K562 (cell line): Measurements from ENCODE around the gene AHI1. TPM values are rescaled to one million over a fixed set of nuclear protein-coding genes. Genes with fewer than 3 reads are reported as not detected.

Source experiments
- ATAC-seq: fragments of 200-7000 bp; cut with Tn5 transposase; 3 replicates; pipeline ENCODE4 v1.9.1; 2020; ENCODE audit warnings: moderate library complexity
- BruUV-seq: library from RNA; stranded (reverse); fragments of 400-500 nt; replicated peaks from 2 replicates; lab custom pipeline; 2021; lab: Mats Ljungman, UMichigan
- CTCF ChIA-PET: fragments of 300-600 bp; formaldehyde crosslinking; extraction: SDS; loops from one replicate; lab custom pipeline; 2021; ENCODE audit warnings: low intra/inter-chr PET ratio; lab: Yijun Ruan, JAX
- POLR2A ChIA-PET: fragments of 300-600, 350-650 bp; sonication (Branson Sonifier 250); formaldehyde crosslinking; extraction: SDS; loops from one replicate; lab custom pipeline; 2021; ENCODE audit warnings: antibody characterized with exemption, inconsistent platforms; lab: Yijun Ruan, JAX
- DNase-seq, 4 experiments: peaks; one replicate each; pipeline versions ENCODE4 v3.0.0 to v3.0.0-alpha.2; 2011 to 2018; ENCODE audit warnings: low spot score in 3 of 4, mixed read lengths in 3 of 4; ENCODE audit errors: extremely low read depth in 1 of 4
- FAIRE-seq: peaks from 2 replicates; lab custom pipeline; 2011; peaks lifted over from hg19 to GRCh38; lab: Jason Lieb, UNC
- H2AFZ ChIP-seq: 2 replicates; pipeline ENCODE4 v1.6.0; 2011; ENCODE audit warnings: low read depth, low read length, control low read depth, inconsistent platforms
- H3K27ac ChIP-seq: fragments of 200-600 bp; 3 replicates; pipeline ENCODE4 v1.8.0; 2011; ENCODE audit warnings: low read depth, mild to moderate bottlenecking, control low read depth, inconsistent platforms, low read length, moderate library complexity, mixed read lengths; ENCODE audit errors: extremely low read depth
- H3K27me3 ChIP-seq, 2 experiments: fragments of 300-600 bp in 1 of 2; 2 replicates in 1 of 2; 3 replicates in 1 of 2; pipeline versions ENCODE4 v1.6.0 to v1.8.0; 2011; ENCODE audit warnings: inconsistent platforms in 2 of 2, low read length in 2 of 2, mild to moderate bottlenecking in 1 of 2, mixed read lengths in 1 of 2, moderate library complexity in 1 of 2; ENCODE audit not compliant: control insufficient read depth in 2 of 2, insufficient read depth in 2 of 2
- H3K36me3 ChIP-seq: fragments of 300-600 bp; 3 replicates; pipeline ENCODE4 v1.8.0; 2011; ENCODE audit warnings: mild to moderate bottlenecking, low read length, inconsistent platforms; ENCODE audit not compliant: control insufficient read depth, insufficient read depth
- H3K4me1 ChIP-seq, 2 experiments: fragments of 200-600 bp in 1 of 2; replicated peaks in 1 of 2; 2 replicates in 1 of 2; 3 replicates in 1 of 2; pipeline versions ENCODE4 v1.5.1 to v1.8.0; 2011; ENCODE audit warnings: inconsistent platforms in 2 of 2, low read length in 2 of 2, mild to moderate bottlenecking in 1 of 2, mixed read lengths in 1 of 2, moderate library complexity in 1 of 2; ENCODE audit not compliant: control insufficient read depth in 2 of 2, insufficient read depth in 2 of 2
- H3K4me2 ChIP-seq: 2 replicates; pipeline ENCODE4 v1.6.1; 2011; ENCODE audit warnings: low read length, control low read depth, inconsistent platforms, mixed read lengths; ENCODE audit not compliant: insufficient read depth
- H3K4me3 ChIP-seq: fragments of 200-600 bp; sonication (generic), shearing (Covaris generic); 2 replicates; pipeline ENCODE4 v1.5.1; 2016; ENCODE audit warnings: control low read depth, inconsistent platforms
- H3K79me2 ChIP-seq: fragments of 200-600 bp; 3 replicates; pipeline ENCODE4 v1.8.0; 2011; ENCODE audit warnings: low read length, inconsistent platforms; ENCODE audit not compliant: control insufficient read depth, insufficient read depth
- H3K9ac ChIP-seq, 2 experiments: 2 replicates each; pipeline versions ENCODE4 v1.6.0 to v1.6.1; 2011; ENCODE audit warnings: low read depth in 2 of 2, low read length in 2 of 2, control low read depth in 1 of 2, inconsistent platforms in 1 of 2, mild to moderate bottlenecking in 1 of 2, mixed read lengths in 1 of 2; ENCODE audit not compliant: insufficient read depth in 1 of 2
- H3K9me1 ChIP-seq: one replicate; pipeline ENCODE4 v1.6.0; 2011; ENCODE audit warnings: inconsistent platforms, mild to moderate bottlenecking, low read length, moderate library complexity; ENCODE audit not compliant: control insufficient read depth, insufficient read depth
- H3K9me3 ChIP-seq: replicated peaks from 2 replicates; pipeline ENCODE4 v1.5.1; 2011; ENCODE audit warnings: low read depth, low read length, inconsistent platforms; ENCODE audit not compliant: control insufficient read depth, insufficient read depth
- H4K20me1 ChIP-seq: replicated peaks from 2 replicates; pipeline ENCODE4 v1.6.1; 2011; ENCODE audit warnings: low read length, inconsistent platforms, mixed read lengths; ENCODE audit not compliant: control insufficient read depth, insufficient read depth
- BCOR ChIP-seq: fragments of 450-650 bp; IDR thresholded peaks from 2 replicates; pipeline ENCODE4 v1.6.1; 2016
- HNRNPLL ChIP-seq: fragments of 200-400 bp; formaldehyde crosslinking; IDR thresholded peaks from 2 replicates; pipeline ENCODE4 v1.6.1; 2017; ENCODE audit warnings: low read length, low read depth, mild to moderate bottlenecking; ENCODE audit not compliant: poor library complexity, severe bottlenecking
- IFI16 ChIP-seq: fragments of 250-450 bp; sonication (Bioruptor Pico); IDR thresholded peaks from 2 replicates; pipeline ENCODE4 v2.1.2; 2022; ENCODE audit warnings: mild to moderate bottlenecking, inconsistent platforms
- KAT8 ChIP-seq: fragments of 450-650 bp; IDR thresholded peaks from 2 replicates; pipeline ENCODE4 v1.6.1; 2016; ENCODE audit warnings: low read depth, mild to moderate bottlenecking
- L3MBTL2 ChIP-seq: fragments of 450-650 bp; IDR thresholded peaks from 2 replicates; pipeline ENCODE4 v1.6.1; 2016; ENCODE audit warnings: mild to moderate bottlenecking, moderate library complexity
- PRPF4 ChIP-seq: fragments of 200-400 bp; formaldehyde crosslinking; IDR thresholded peaks from one replicate; pipeline ENCODE4 v1.6.1; 2017; ENCODE audit warnings: low read length, low read depth, mild to moderate bottlenecking; ENCODE audit not compliant: insufficient read depth, poor library complexity, severe bottlenecking
- SFPQ ChIP-seq: fragments of 200-400 bp; formaldehyde crosslinking; IDR thresholded peaks from 2 replicates; pipeline ENCODE4 v1.6.1; 2017; ENCODE audit warnings: mild to moderate bottlenecking, low read depth, low read length, moderate library complexity
- SP1 ChIP-seq: sonication (generic); formaldehyde crosslinking; IDR thresholded peaks from 2 replicates; pipeline ENCODE4 v1.8.1; 2022; ENCODE audit warnings: mild to moderate bottlenecking, missing genetic modification reagents
- SUPT5H ChIP-seq: fragments of 450-650 bp; IDR thresholded peaks from 2 replicates; pipeline ENCODE4 v1.6.1; 2016
- ZNF146 ChIP-seq: IDR thresholded peaks from one replicate; pipeline ENCODE4 v1.6.1; 2018; ENCODE audit warnings: missing compliant biosample characterization; ENCODE audit not compliant: unreplicated experiment
- ZNF639 ChIP-seq, 2 experiments: fragments of 200-800 bp in 1 of 2; sonication (Bioruptor generic) in 1 of 2; sonication (generic) in 1 of 2; formaldehyde crosslinking in 1 of 2; IDR thresholded peaks in 1 of 2; conservative IDR thresholded peaks in 1 of 2; 2 replicates each; pipeline versions ENCODE4 v1.5.0 to v1.6.1; 2016 to 2020; ENCODE audit warnings: missing compliant biosample characterization in 1 of 2, missing genetic modification characterization in 1 of 2, missing genetic modification reagents in 1 of 2
- WGBS: fragments of 100-300 bp; shearing (Covaris generic); methylation state at CpG from one replicate; pipeline ENCODE4 v1.1.6; 2016; ENCODE audit warnings: low coverage, mixed read lengths; ENCODE audit not compliant: insufficient coverage; ENCODE audit errors: missing lambda C conversion rate; 5-methylcytosine and 5-hydroxymethylcytosine counted together
- in situ Hi-C: fragments of 300-500 bp; cut with MboI; formaldehyde crosslinking; loops from 4 replicates; pipeline ENCODE4 v1.15.0; 2018; ENCODE audit warnings: inconsistent platforms, mixed read lengths
- intact Hi-C: fragments of 100-400 bp; cut with micrococcal nuclease; formaldehyde crosslinking; loops from 2 replicates; pipeline ENCODE4 v1.14.2; 2022
- polyA plus RNA-seq, 8 experiments: library from polyadenylated mRNA; depleted of rRNA in 4 of 8; stranded (reverse) in 5 of 8; unstranded in 3 of 8; fragments of >200 nt; fragmentation: Nextera tagmentation in 2 of 8; fragmentation: Illumina TruSeq in 1 of 8; extraction: Ambion mirVana in 2 of 8; extraction: Trizol in 1 of 8; gene quantifications; 2 replicates each; pipeline versions ENCODE4 v1.2.1 to v1.2.3, GENCODE V29; 2011 to 2014; ENCODE audit warnings: inconsistent platforms in 1 of 8, missing spikeins in 1 of 8
- total RNA-seq, 7 experiments: library from RNA; depleted of rRNA in 6 of 7; stranded (reverse); fragments of >200 nt in 6 of 7; fragmentation: Illumina TruSeq in 2 of 7; extraction: Trizol in 2 of 7; gene quantifications; 2 replicates each; pipeline versions ENCODE4 v1.2.1 to v1.2.3, GENCODE V29; 2011 to 2021; ENCODE audit warnings: low replicate concordance in 1 of 7

Gene AHI1
- total and polyA plus RNA-seq, 9 of the 15 experiments (the other 6 are each of a cell fraction or from before 2014, with no cell fraction given) = 24.7 to 54.9 (median 32.2) TPM

GRCh38 chr6:135277422-135277821 lies 220.1 kb downstream of the AHI1 start:
- intact Hi-C loops (no loop called here), in situ Hi-C loops (no loop called here)
- Histone ChIP-seq H3K4me2 (no peak overlapping the region), H3K27ac (no peak overlapping the region), H3K4me1 (peaks cover 0 to 33% of the 10 kb centered on the region in 2 experiments; a peak in 4 of 5 replicates), H3K79me2 (no peaks in the 10 kb centered on the region), H2AFZ (no peak overlapping the region), H3K36me3 (no peaks in the 10 kb centered on the region), H3K27me3 (no peaks in the 10 kb centered on the region), H3K9ac (no peak overlapping the region), H3K9me1 (no peaks in the 10 kb centered on the region), H3K4me3 (no peak overlapping the region), H3K9me3 (no peaks in the 10 kb centered on the region), H4K20me1 (no peaks in the 10 kb centered on the region)
- ChIA-PET POLR2A (interaction anchor here (0.6 kb wide), 1 partner anchor 23 kb away, joined by 3 read pairs; no protein-coding TSS in a partner anchor), CTCF (no interaction called here)
- no peak for FAIRE-seq
- ATAC-seq = no peak
- peak; percentile 52; the same call in 1 of the 2 replicates for TF ChIP-seq BCOR
- TF ChIP-seq ZNF146 (CRISPR knock-in tag) = peak; percentile 91
- no peak for TF ChIP-seq IFI16 (CRISPR knock-in tag)
- 69% methylated on average over 2 of the region's 6 CpGs for WGBS
- BruUV-seq = no TSS peak
- no peak for DNase-seq

- no peak overlapping the region for H3K4me2 ChIP-seq
- DNase-seq (no peak), ATAC-seq (0 out of 3 replicates have a peak, but pooled peaks have one; percentile 12), FAIRE-seq (no peak)
- ChIA-PET CTCF (no interaction called here), POLR2A (interaction anchor here (1.0 kb wide), 1 partner anchor 49 kb away, joined by 3 read pairs; no protein-coding TSS in a partner anchor)
- BruUV-seq = no TSS peak
- intact Hi-C loops (no loop called here), in situ Hi-C loops (no loop called here)
- no peaks in the 10 kb centered on the region for H3K79me2 ChIP-seq
- peak overlapping the region; percentile 81 for H2AFZ ChIP-seq
- no peak overlapping the region for H3K4me3 ChIP-seq
- no peaks in the 10 kb centered on the region for H3K36me3 ChIP-seq
- H3K9ac ChIP-seq = no peak overlapping the region
- H3K9me3 ChIP-seq = no peaks in the 10 kb centered on the region
- H3K27ac ChIP-seq = no peak overlapping the region
- no peaks in the 10 kb centered on the region for H3K27me3 ChIP-seq
- no peaks in the 10 kb centered on the region for H3K9me1 ChIP-seq
- WGBS = 33% methylated on average over 5 of the region's 5 CpGs
- no peaks in the 10 kb centered on the region for H4K20me1 ChIP-seq
- peaks cover 0 to 6% of the 10 kb centered on the region in 2 experiments; a peak in 2 of 5 replicates for H3K4me1 ChIP-seq
- no peak for TF ChIP-seq SP1
- TF ChIP-seq HNRNPLL = no peak
- no peak for TF ChIP-seq PRPF4
- TF ChIP-seq KAT8 = no peak
- no peak for TF ChIP-seq SFPQ
- no peak for TF ChIP-seq L3MBTL2
- no peak for TF ChIP-seq ZNF639 (CRISPR knock-in tag; conservative IDR thresholded peaks at IDR 0.05 in 1 of 2, IDR thresholded peaks at IDR 0.05 in 1 of 2)
- no peak for TF ChIP-seq SUPT5H
These were observed 222.8 kb downstream of the AHI1 start for GRCh38 chr6:135274561-135275293.
